GM23338 (cell line): Measurements from ENCODE around the gene EXOSC7. TPM values are rescaled to one million over a fixed set of nuclear protein-coding genes. Genes with fewer than 3 reads are reported as not detected.

Source experiments
- ATAC-seq: fragments of 200-7000 bp; cut with Tn5 transposase; 3 replicates; pipeline ENCODE4 v1.9.1; 2020
- DNase-seq: peaks from one replicate; pipeline ENCODE4 v3.0.0-alpha.2; 2015; ENCODE audit warnings: low spot score
- H2AFZ ChIP-seq: fragments of 200-600 bp; sonication (generic); 2 replicates; pipeline ENCODE4 v1.8.0; 2016; ENCODE audit warnings: antibody characterized with exemption, mild to moderate bottlenecking, moderate library complexity
- H3F3A ChIP-seq: fragments of 200-600 bp; sonication (generic); replicated peaks from 2 replicates; pipeline ENCODE4 v1.8.0; 2017; ENCODE audit warnings: antibody characterized with exemption, mixed run types, low read depth
- H3K27ac ChIP-seq: fragments of 200-600 bp; sonication (generic); 2 replicates; pipeline ENCODE4 v1.6.1; 2016; ENCODE audit warnings: low read depth
- H3K27me3 ChIP-seq: fragments of 200-600 bp; sonication (generic); 2 replicates; pipeline ENCODE4 v1.8.0; 2016; ENCODE audit warnings: mild to moderate bottlenecking, mixed run types, moderate library complexity; ENCODE audit not compliant: insufficient read depth
- H3K36me3 ChIP-seq: fragments of 200-600 bp; sonication (generic); 2 replicates; pipeline ENCODE4 v1.8.0; 2016; ENCODE audit warnings: mild to moderate bottlenecking; ENCODE audit not compliant: insufficient read depth
- H3K4me1 ChIP-seq: fragments of 200-600 bp; sonication (generic); 2 replicates; pipeline ENCODE4 v1.8.0; 2016; ENCODE audit warnings: mild to moderate bottlenecking, moderate library complexity; ENCODE audit not compliant: insufficient read depth
- H3K4me2 ChIP-seq: fragments of 200-600 bp; sonication (generic); 2 replicates; pipeline ENCODE4 v1.7.1; 2017; ENCODE audit warnings: mixed run types
- H3K4me3 ChIP-seq: fragments of 200-600 bp; sonication (generic); 2 replicates; pipeline ENCODE4 v1.6.1; 2016; ENCODE audit warnings: mixed run types
- H3K79me2 ChIP-seq: fragments of 200-600 bp; sonication (generic); replicated peaks from 2 replicates; pipeline ENCODE4 v1.8.0; 2017; ENCODE audit warnings: mild to moderate bottlenecking; ENCODE audit not compliant: insufficient read depth
- H3K9me2 ChIP-seq: fragments of 200-600 bp; sonication (generic); 2 replicates; pipeline ENCODE4 v1.8.0; 2017; ENCODE audit not compliant: insufficient read depth
- H4K20me1 ChIP-seq: fragments of 200-600 bp; sonication (generic); replicated peaks from 2 replicates; pipeline ENCODE4 v1.8.0; 2017; ENCODE audit warnings: mild to moderate bottlenecking; ENCODE audit not compliant: insufficient read depth
- H3K27ac Mint-ChIP-seq: 2 replicates; pipeline ENCODE4 v1.8.0; 2020; ENCODE audit warnings: inconsistent platforms, mild to moderate bottlenecking, moderate library complexity, mixed read lengths
- H3K27me3 Mint-ChIP-seq: 3 replicates; pipeline ENCODE4 v1.8.0; 2022; ENCODE audit warnings: low read depth, mild to moderate bottlenecking, moderate library complexity, mixed read lengths, inconsistent platforms; ENCODE audit not compliant: insufficient read depth, poor library complexity
- H3K36me3 Mint-ChIP-seq: 3 replicates; pipeline ENCODE4 v1.8.0; 2021; ENCODE audit warnings: low read depth, mild to moderate bottlenecking, inconsistent platforms, moderate library complexity, mixed read lengths
- H3K4me1 Mint-ChIP-seq: 3 replicates; pipeline ENCODE4 v1.8.0; 2020; ENCODE audit warnings: mild to moderate bottlenecking, inconsistent platforms, mixed read lengths
- H3K4me3 Mint-ChIP-seq: 3 replicates; pipeline ENCODE4 v1.8.0; 2021; ENCODE audit warnings: moderate library complexity, mild to moderate bottlenecking, inconsistent platforms, mixed read lengths
- H3K9me3 Mint-ChIP-seq: 3 replicates; pipeline ENCODE4 v1.8.0; 2020; ENCODE audit warnings: moderate library complexity, mild to moderate bottlenecking, inconsistent platforms, mixed read lengths
- CREB1 ChIP-seq: fragments of 250-450 bp; sonication (Bioruptor Pico); IDR thresholded peaks from 2 replicates; pipeline ENCODE4 v1.5.0; 2020; ENCODE audit warnings: low read depth, mild to moderate bottlenecking, moderate library complexity
- CTCF ChIP-seq, 2 experiments: fragments of 200-600 bp in 1 of 2; sonication (generic) in 1 of 2; conservative IDR thresholded peaks; 2 replicates each; pipeline versions ENCODE4 v1.5.1 to v1.6.1; 2016 to 2017; ENCODE audit warnings: antibody characterized with exemption in 2 of 2, low read depth in 2 of 2, mild to moderate bottlenecking in 2 of 2, moderate library complexity in 1 of 2
- ETS1 ChIP-seq: IDR thresholded peaks from 2 replicates; pipeline ENCODE4 v1.6.1; 2016; ENCODE audit warnings: antibody characterized with exemption
- EZH2 ChIP-seq: fragments of 200-600 bp; sonication (generic); IDR thresholded peaks from one replicate; pipeline ENCODE4 v1.8.0; 2017; ENCODE audit warnings: antibody characterized with exemption, mild to moderate bottlenecking, low read depth; ENCODE audit not compliant: unreplicated experiment
- EZH2phosphoT487 ChIP-seq: fragments of 200-600 bp; sonication (generic); IDR thresholded peaks from one replicate; pipeline ENCODE4 v1.8.1; 2018; ENCODE audit warnings: antibody characterized with exemption; ENCODE audit not compliant: unreplicated experiment
- JUNB ChIP-seq: IDR thresholded peaks from one replicate; pipeline ENCODE4 v1.6.1; 2016; ENCODE audit warnings: antibody characterized with exemption; ENCODE audit not compliant: unreplicated experiment
- NANOG ChIP-seq: IDR thresholded peaks from 2 replicates; pipeline ENCODE4 v1.6.1; 2016; ENCODE audit warnings: antibody characterized with exemption, borderline replicate concordance
- POLR2AphosphoS5 ChIP-seq: IDR thresholded peaks from 2 replicates; pipeline ENCODE4 v1.6.1; 2016; ENCODE audit warnings: antibody characterized with exemption, low read depth
- REST ChIP-seq: IDR thresholded peaks from one replicate; pipeline ENCODE4 v1.6.1; 2018; ENCODE audit warnings: antibody characterized with exemption; ENCODE audit not compliant: unreplicated experiment
- STAT1 ChIP-seq: IDR thresholded peaks from one replicate; pipeline ENCODE4 v1.6.1; 2016; ENCODE audit warnings: antibody characterized with exemption; ENCODE audit not compliant: unreplicated experiment
- ZNF114 ChIP-seq: fragments of 250-450 bp; sonication (Bioruptor Pico); IDR thresholded peaks from 2 replicates; pipeline ENCODE4 v1.5.0; 2020; ENCODE audit warnings: mild to moderate bottlenecking, moderate library complexity
- ZNF331 ChIP-seq: fragments of 250-450 bp; sonication (Bioruptor Pico); IDR thresholded peaks from 2 replicates; pipeline ENCODE4 v1.5.0; 2020; ENCODE audit warnings: low read depth, mild to moderate bottlenecking, moderate library complexity
- ZNF462 ChIP-seq: fragments of 250-450 bp; sonication (Bioruptor Pico); IDR thresholded peaks from 2 replicates; pipeline ENCODE4 v1.5.0; 2020; ENCODE audit warnings: mild to moderate bottlenecking, moderate library complexity
- long read RNA-seq: library from polyadenylated mRNA; unstranded; transcript quantifications from one replicate; pipeline ENCODE4 v2.0.0, GENCODE V29; 2020; ENCODE audit not compliant: unreplicated experiment
- polyA plus RNA-seq: library from polyadenylated mRNA; unstranded; fragments of >200 nt; fragmentation: Nextera tagmentation; extraction: Ambion mirVana; gene quantifications from 2 replicates; pipeline ENCODE4 v1.2.1, GENCODE V29; 2016
- total RNA-seq: library from RNA; depleted of rRNA; stranded (reverse); fragments of >200 nt; shearing (Covaris generic); gene quantifications from 2 replicates; pipeline ENCODE4 v1.2.3, GENCODE V29; 2014; rRNA removed

Gene EXOSC7
- total RNA-seq (84.8 and 99.4 TPM in 2 replicates), polyA plus RNA-seq (114 and 120 TPM in 2 replicates)
- long read RNA-seq, transcript EXOSC7-201 (8 exons, 1,055 nt), result major isoform, 125 of 147 reads
- long read RNA-seq, transcript EXOSC7-210 (9 exons, 1,395 nt), result minor isoform, 13 of 147 reads
- long read RNA-seq, partial matches to known transcripts, result 3 of 147 reads
- long read RNA-seq, other reads (novel, unspliced or antisense), result 6 of 147 reads

- Histone ChIP-seq H3K9me2 (no peaks in the 10 kb centered on the region), H2AFZ (peak within 1 kb of the TSS; percentile 99), H3K79me2 (peaks cover 96% of the 10 kb centered on the region), H3K27me3 (no peaks in the 10 kb centered on the region), H3K4me3 (peak within 1 kb of the TSS; percentile 83), H3K4me2 (peak within 1 kb of the TSS; percentile 98), H4K20me1 (peaks cover 48% of the 10 kb centered on the region), H3K4me1 (peaks cover 9% of the 10 kb centered on the region), H3K27ac (peak within 1 kb of the TSS; percentile 81), H3F3A (no peaks in the 10 kb centered on the region), H3K36me3 (no peaks in the 10 kb centered on the region)
- ATAC-seq (peak; percentile 80), DNase-seq (peak; percentile 90)
- Mint-ChIP-seq H3K4me3 (peak within 1 kb of the TSS; percentile 99), H3K27ac (peak within 1 kb of the TSS; percentile 99), H3K9me3 (no peaks in the 10 kb centered on the region), H3K36me3 (no peaks in the 10 kb centered on the region; the same call in 2 of the 3 replicates), H3K27me3 (peaks cover 10% of the 10 kb centered on the region), H3K4me1 (peaks cover 29% of the 10 kb centered on the region)
- no peak for TF ChIP-seq EZH2phosphoT487
- peak; percentile 96 for TF ChIP-seq CREB1 (CRISPR knock-in tag)
- no peak for TF ChIP-seq ZNF331 (CRISPR knock-in tag)
- TF ChIP-seq CTCF (conservative IDR thresholded peaks at IDR 0.05; ENCODE audit: low read depth in 2 of 2), result no peak
- no peak for TF ChIP-seq JUNB
- no peak for TF ChIP-seq NANOG
- no peak for TF ChIP-seq ZNF114
- no peak for TF ChIP-seq STAT1
- TF ChIP-seq POLR2AphosphoS5, result peak; percentile 96
- TF ChIP-seq ETS1, result 0 out of 2 replicates have a peak, but pooled peaks have one; percentile 44
- no peak for TF ChIP-seq ZNF462
- no peak for TF ChIP-seq EZH2
- peak; percentile 5 for TF ChIP-seq REST
Measured at GRCh38 chr3:44976002-44976815, at the start of gene EXOSC7, which contains the start of gene ZDHHC3. TSS of gene EXOSC7 (plus strand) at chr3:44976244. CDS start at chr3:44976278, 34 bp downstream. TSS of gene ZDHHC3 (minus strand) at chr3:44976174. CDS start at chr3:44959436, 16,738 bp downstream.
